Measurements from ENCODE around the gene DGKB. TPM values are rescaled to one million over a fixed set of nuclear protein-coding genes. Genes with fewer than 3 reads are reported as not detected.

The DGKB gene
- total and polyA plus RNA-seq, 2 of the 8 experiments (the other 6 are each of a cell fraction or from before 2014, with no cell fraction given) = 1.9 to 2.6 TPM

DNA sequence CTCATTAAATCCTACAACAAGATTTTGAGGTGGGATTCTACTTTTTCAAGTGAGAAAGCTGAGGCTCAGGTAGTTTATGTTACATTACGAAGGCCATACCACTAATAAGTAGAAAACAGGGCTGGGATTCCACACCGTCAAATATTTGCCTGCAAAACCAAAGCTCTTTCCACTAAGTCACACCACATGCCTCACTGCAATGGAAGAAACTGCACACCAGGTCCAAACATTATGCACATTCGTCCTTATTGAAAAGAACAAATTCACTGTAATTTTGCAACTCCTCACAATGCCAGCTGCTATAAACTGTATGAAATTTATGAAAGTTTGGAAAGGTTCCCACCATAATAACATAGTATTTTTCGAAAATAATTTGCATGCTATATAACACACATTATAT is 66.5 kb downstream of the DGKB start:
- H2BK5ac ChIP-seq (ENCODE audit: low read depth, low read length) = no peak overlapping the region; the same call in 1 of the 2 replicates
- H3K9me3 ChIP-seq (ENCODE audit: insufficient read depth in 2 of 2, low read depth in 1 of 2, low read length in 1 of 2) = no peaks in the 10 kb centered on the region
- H4K5ac ChIP-seq (ENCODE audit: insufficient read length, low read depth, low read length) = peak overlapping the region; percentile 26
- H3K4me3 ChIP-seq (ENCODE audit: extremely low read depth in 1 of 4, insufficient read depth in 2 of 4, low read depth in 3 of 4, low read length in 4 of 4) = no peak overlapping the region
- peaks cover 3% of the 10 kb centered on the region; the same call in 1 of the 2 replicates for H3K23me2 ChIP-seq (ENCODE audit: low read depth, low read length)
- no peak for FAIRE-seq
- peaks cover 2 to 23% (median 14%) of the 10 kb centered on the region in 4 experiments; a peak in 4 of 7 replicates for H3K4me1 ChIP-seq (replicated peaks in 1 of 4; ENCODE audit: control insufficient read depth in 3 of 4, insufficient read depth in 4 of 4, low read length in 3 of 4)
- 60% methylated on average over 4 of the region's 4 CpGs; no CpG with 5 or more reads in 1 of the 2 experiments for WGBS, 2 experiments (ENCODE audit: extremely low coverage in 1 of 2, insufficient coverage in 1 of 2, insufficient read length in 1 of 2, insufficient replicate concordance in 2 of 2, low coverage in 1 of 2, low lambda C conversion rate in 2 of 2, missing lambda C conversion rate in 1 of 2)
- H4K8ac ChIP-seq (ENCODE audit: extremely low read depth, insufficient read depth, low read length) = no peak overlapping the region
- H3K36me3 ChIP-seq (ENCODE audit: control insufficient read depth in 2 of 4, insufficient read depth in 4 of 4, low read length in 3 of 4) = no peaks in the 10 kb centered on the region
- H3K56ac ChIP-seq (replicated peaks; ENCODE audit: insufficient read length, low read depth, low read length) = no peak overlapping the region
- no peak overlapping the region for H3K23ac ChIP-seq (ENCODE audit: insufficient read length)
- H2AK5ac ChIP-seq (ENCODE audit: low read depth, low read length) = no peak overlapping the region
- CTCF ChIA-PET (ENCODE audit: partially characterized antibody) = interaction anchor here (1.1 to 1.7 kb wide), 3 partner anchors 15 to 117 kb away, joined by 3 to 4 read pairs (median 4); no protein-coding TSS in a partner anchor
- peak overlapping the region; percentile 38; the same call in 1 of the 2 replicates for H2BK20ac ChIP-seq (ENCODE audit: low read length)
- no peaks in the 10 kb centered on the region for H3K79me2 ChIP-seq (ENCODE audit: control insufficient read depth in 1 of 2, insufficient read depth in 2 of 2, low read length in 2 of 2)
- H3K9ac ChIP-seq (replicated peaks in 1 of 4; ENCODE audit: extremely low read depth in 1 of 4, low read depth in 3 of 4, low read length in 3 of 4) = no peak overlapping the region
- no peak for TF ChIP-seq EP300 (IDR thresholded peaks at IDR 0.05; ENCODE audit: borderline replicate concordance in 1 of 2, low read depth in 2 of 2, low read length in 2 of 2)
- no peak for TF ChIP-seq TAF1 (IDR thresholded peaks at IDR 0.05; ENCODE audit: low read depth, low read length)
- no peak for TF ChIP-seq POLR2A (IDR thresholded peaks at IDR 0.05; ENCODE audit: control extremely low read depth in 1 of 2, low read depth in 2 of 2, low read length in 2 of 2)
- TF ChIP-seq CREB1 (IDR thresholded peaks at IDR 0.05) = no peak
- TF ChIP-seq, protein P1, sequence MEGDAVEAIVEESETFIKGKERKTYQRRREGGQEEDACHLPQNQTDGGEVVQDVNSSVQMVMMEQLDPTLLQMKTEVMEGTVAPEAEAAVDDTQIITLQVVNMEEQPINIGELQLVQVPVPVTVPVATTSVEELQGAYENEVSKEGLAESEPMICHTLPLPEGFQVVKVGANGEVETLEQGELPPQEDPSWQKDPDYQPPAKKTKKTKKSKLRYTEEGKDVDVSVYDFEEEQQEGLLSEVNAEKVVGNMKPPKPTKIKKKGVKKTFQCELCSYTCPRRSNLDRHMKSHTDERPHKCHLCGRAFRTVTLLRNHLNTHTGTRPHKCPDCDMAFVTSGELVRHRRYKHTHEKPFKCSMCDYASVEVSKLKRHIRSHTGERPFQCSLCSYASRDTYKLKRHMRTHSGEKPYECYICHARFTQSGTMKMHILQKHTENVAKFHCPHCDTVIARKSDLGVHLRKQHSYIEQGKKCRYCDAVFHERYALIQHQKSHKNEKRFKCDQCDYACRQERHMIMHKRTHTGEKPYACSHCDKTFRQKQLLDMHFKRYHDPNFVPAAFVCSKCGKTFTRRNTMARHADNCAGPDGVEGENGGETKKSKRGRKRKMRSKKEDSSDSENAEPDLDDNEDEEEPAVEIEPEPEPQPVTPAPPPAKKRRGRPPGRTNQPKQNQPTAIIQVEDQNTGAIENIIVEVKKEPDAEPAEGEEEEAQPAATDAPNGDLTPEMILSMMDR (IDR thresholded peaks at IDR 0.05; ENCODE audit: control extremely low read depth in 1 of 3, insufficient read depth in 1 of 3, low read depth in 1 of 3, low read length in 3 of 3) = no peak
- no peak for TF ChIP-seq POLR2AphosphoS5 (IDR thresholded peaks at IDR 0.05; ENCODE audit: low read depth, low read length)
- H3K27ac ChIP-seq (ENCODE audit: low read depth, low read length) = no peak overlapping the region
- no peak overlapping the region for H3K14ac ChIP-seq (ENCODE audit: insufficient read length)
- H2BK12ac ChIP-seq (ENCODE audit: low read depth, low read length) = peak overlapping the region; percentile 56; the same call in 1 of the 2 replicates
- H3K4ac ChIP-seq (replicated peaks; ENCODE audit: insufficient read length, low read depth, low read length) = no peak overlapping the region
- POLR2A ChIA-PET (ENCODE audit: partially characterized antibody) = interaction anchor here (1.5 kb wide), 1 partner anchor 67 kb away, joined by 5 read pairs; the partner anchor contains the start of gene DGKB
- H3K18ac ChIP-seq (ENCODE audit: extremely low read depth, low read length) = no peak overlapping the region
- no peak overlapping the region for H2BK15ac ChIP-seq (ENCODE audit: low read length)
- no peaks in the 10 kb centered on the region for H3K79me1 ChIP-seq (ENCODE audit: low read depth, low read length)
- no peak overlapping the region for H2AFZ ChIP-seq (ENCODE audit: low read length)
- no peaks in the 10 kb centered on the region for H3K27me3 ChIP-seq (replicated peaks in 1 of 4; ENCODE audit: control insufficient read depth in 3 of 4, extremely low read depth in 1 of 4, insufficient read depth in 3 of 4, low read length in 3 of 4)
- peak overlapping the region; percentile 70 for H4K91ac ChIP-seq (replicated peaks; ENCODE audit: insufficient read length, low read length)
- 0 out of 4 replicates have a peak overlapping the region, but pooled peaks of 1 of the 2 experiments have one; percentile 41 for H3K4me2 ChIP-seq (ENCODE audit: insufficient read depth in 1 of 2, low read depth in 2 of 2, low read length in 2 of 2)
- H2BK120ac ChIP-seq (replicated peaks; ENCODE audit: low read depth, low read length) = peak overlapping the region; percentile 82
- DNase-seq (ENCODE audit: low read depth in 1 of 2, low spot score in 2 of 2) = no peak
- H4K20me1 ChIP-seq (replicated peaks in 1 of 2; ENCODE audit: control insufficient read depth in 1 of 2, insufficient read depth in 2 of 2, low read length in 2 of 2) = no peaks in the 10 kb centered on the region

Measured in H1 (cell line).